Stimulated activated CD8-positive, alpha-beta memory T cell treated with anti-CD3 and anti-CD28 coated beads, Interleukin-12 subunit alpha, Interleukin-12 subunit beta, amount 100 ng/mL, for 4 hours (primary cell): ENCODE data around the gene MYBBP1A.

Source experiments
- DNase-seq: peaks from one replicate; pipeline ENCODE4 v3.0.0-alpha.2; 2020; ENCODE audit warnings: low read depth

The MYBBP1A gene

GRCh38 chr17:4572131-4572530 is 16.9 kb upstream of the MYBBP1A start:
- no peak for DNase-seq

GRCh38 chr17:4569591-4569990 is 14.4 kb upstream of the MYBBP1A start:
- no peak for DNase-seq

GRCh38 chr17:4566785-4567184 is 11.6 kb upstream of the MYBBP1A start:
- DNase-seq = no peak

GRCh38 chr17:4565209-4566141 is 10.3 kb upstream of the MYBBP1A start:
- no peak for DNase-seq

GRCh38 chr17:4562015-4562969 is 7.1 kb upstream of the MYBBP1A start:
- DNase-seq = no peak

GRCh38 chr17:4560837-4561256 is 5.7 kb upstream of the MYBBP1A start:
- DNase-seq = no peak

- DNase-seq = no peak
Observed at GRCh38 chr17:4560421-4560820, 5.2 kb upstream of the MYBBP1A start, which contains the start of gene GGT6. TSS of gene GGT6 (minus strand) at chr17:4560577. CDS start at chr17:4560521, 56 bp downstream.

- no peak for DNase-seq
Observed at GRCh38 chr17:4559966-4560365, 4.8 kb upstream of the MYBBP1A start.

- DNase-seq = no peak
Observed at GRCh38 chr17:4559139-4559791, 4.1 kb upstream of the MYBBP1A start.

GRCh38 chr17:4558347-4558971 is 3.3 kb upstream of the MYBBP1A start:
- no peak for DNase-seq

- no peak for DNase-seq
Observed at GRCh38 chr17:4557626-4558346, 2.6 kb upstream of the MYBBP1A start.

GRCh38 chr17:4556996-4557395 is 1.8 kb upstream of the MYBBP1A start:
- no peak for DNase-seq

GRCh38 chr17:4555873-4556759 is 932 bp upstream of the MYBBP1A start:
- DNase-seq = no peak

- no peak for DNase-seq
Observed at GRCh38 chr17:4554441-4554996, 665 bp downstream of the MYBBP1A start.

- no peak for DNase-seq
Observed at GRCh38 chr17:4553669-4554068, 1.5 kb downstream of the MYBBP1A start.

- DNase-seq = no peak
Observed at GRCh38 chr17:4551796-4552525, 3.2 kb downstream of the MYBBP1A start.

GRCh38 chr17:4551141-4551540 is 4.0 kb downstream of the MYBBP1A start:
- no peak for DNase-seq

GRCh38 chr17:4550534-4551039 is 4.6 kb downstream of the MYBBP1A start:
- no peak for DNase-seq
